ENCODE data around the gene GAS2.

Gene GAS2

DNA sequence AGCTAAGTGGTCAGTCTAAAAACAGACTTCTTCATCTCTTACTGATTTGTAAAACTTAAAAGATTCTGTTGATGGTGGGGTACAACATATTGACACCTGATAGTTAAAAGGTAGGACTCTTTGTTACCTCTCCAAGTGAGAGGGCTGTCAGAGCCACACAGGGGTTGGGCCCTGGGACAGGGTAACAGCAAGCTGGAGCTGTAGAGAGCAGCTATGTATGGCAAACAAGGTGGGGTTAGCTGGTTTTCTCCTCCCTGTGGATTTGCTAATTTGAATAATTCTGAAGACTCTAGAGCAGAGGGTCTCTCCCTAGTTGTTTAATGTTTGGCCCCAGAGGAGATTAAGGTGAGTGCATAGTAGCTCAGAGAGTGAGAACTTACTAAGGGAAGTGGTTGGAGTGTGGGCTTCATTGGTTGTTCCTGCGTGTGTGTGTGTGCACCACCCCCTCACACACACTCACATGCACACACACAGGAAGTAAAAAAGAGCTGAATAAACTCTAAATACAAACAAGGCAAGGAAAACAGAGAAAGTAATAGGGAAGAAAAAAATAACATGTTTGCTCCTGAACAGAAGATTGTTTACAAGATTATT, 9.2 kb upstream of the GAS2 start:
- no peak overlapping the region for H3K4me3 ChIP-seq
- H3K27ac ChIP-seq: no peak overlapping the region
- no peak for TF ChIP-seq CTCF (IDR thresholded peaks at IDR 0.05)
- no peak for DNase-seq (ENCODE audit: low spot score)

- DNase-seq (ENCODE audit: low spot score): no peak
- no peak for TF ChIP-seq CTCF (IDR thresholded peaks at IDR 0.05)
- H3K27ac ChIP-seq: no peak overlapping the region
- no peak overlapping the region for H3K4me3 ChIP-seq
These were observed 6.6 kb upstream of the GAS2 start for GRCh38 chr11:22659783-22660182.

- Histone ChIP-seq H3K27ac (no peak overlapping the region), H3K4me3 (peak overlapping the region; percentile 62)
- TF ChIP-seq CTCF (IDR thresholded peaks at IDR 0.05): no peak
- no peak for DNase-seq (ENCODE audit: low spot score)
These were observed 453 bp downstream of the GAS2 start for GRCh38 chr11:22666688-22667439.

DNA sequence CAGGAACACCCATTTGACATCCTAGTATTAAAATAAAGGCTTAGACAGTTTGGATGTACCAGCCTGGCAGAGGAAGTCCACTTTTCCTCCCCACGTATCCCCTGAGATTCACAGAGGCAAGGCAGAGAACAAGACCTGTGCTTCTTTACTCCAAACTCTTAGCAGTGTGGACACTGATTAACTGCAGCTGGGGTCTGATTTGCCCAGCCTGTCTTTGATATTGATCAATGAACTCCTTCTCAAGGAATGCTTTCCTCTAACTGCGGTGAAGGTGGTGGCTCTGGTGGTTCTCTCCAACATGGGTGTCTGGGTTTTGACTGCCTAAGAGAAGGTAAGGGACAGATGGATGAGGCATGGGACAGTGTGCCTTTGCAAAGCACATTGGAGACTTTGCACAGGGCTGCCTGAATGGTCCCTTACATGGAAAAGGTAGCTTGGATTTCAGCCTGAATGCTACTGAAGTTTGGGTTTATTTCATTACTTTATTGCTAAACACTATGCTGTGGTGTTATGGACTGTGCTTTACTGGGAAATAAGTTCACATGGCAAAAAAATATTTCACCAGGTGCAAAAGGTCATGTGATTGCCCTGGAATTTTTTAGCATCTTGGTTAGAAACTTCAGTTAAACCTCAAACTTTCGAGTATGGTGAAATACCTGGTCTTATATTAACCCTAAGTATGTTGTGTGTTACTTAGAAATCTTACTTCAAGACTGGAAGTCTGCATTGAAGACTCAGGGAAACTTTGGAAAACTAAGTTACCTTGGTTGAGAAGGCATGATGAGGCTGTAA, 1.8 kb downstream of the GAS2 start:
- Histone ChIP-seq H3K4me3 (no peak overlapping the region), H3K27ac (no peak overlapping the region)
- no peak for DNase-seq (ENCODE audit: low spot score)
- no peak for TF ChIP-seq CTCF (IDR thresholded peaks at IDR 0.05)

DNA sequence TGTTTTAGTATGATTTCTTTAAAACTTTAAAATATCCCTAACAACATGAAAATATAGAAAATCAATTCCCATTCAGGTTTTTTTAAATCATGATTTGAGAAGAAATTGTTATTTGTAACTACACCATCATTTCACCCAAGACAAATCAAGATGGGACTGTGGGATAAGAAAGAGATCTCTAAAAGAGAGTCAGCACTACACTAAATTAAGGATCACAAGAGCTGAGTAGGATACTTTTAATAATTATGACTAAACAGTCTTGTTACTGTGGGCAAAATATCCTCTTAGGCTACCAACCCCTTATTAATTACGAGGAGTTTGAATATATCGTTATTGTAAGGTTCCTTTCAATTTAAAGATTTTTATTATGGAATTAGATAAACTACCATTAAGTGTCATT, 3.0 kb downstream of the GAS2 start:
- H3K4me3 ChIP-seq: no peak overlapping the region
- no peak for DNase-seq (ENCODE audit: low spot score)
- TF ChIP-seq CTCF (IDR thresholded peaks at IDR 0.05): no peak
- no peak overlapping the region for H3K27ac ChIP-seq

DNA sequence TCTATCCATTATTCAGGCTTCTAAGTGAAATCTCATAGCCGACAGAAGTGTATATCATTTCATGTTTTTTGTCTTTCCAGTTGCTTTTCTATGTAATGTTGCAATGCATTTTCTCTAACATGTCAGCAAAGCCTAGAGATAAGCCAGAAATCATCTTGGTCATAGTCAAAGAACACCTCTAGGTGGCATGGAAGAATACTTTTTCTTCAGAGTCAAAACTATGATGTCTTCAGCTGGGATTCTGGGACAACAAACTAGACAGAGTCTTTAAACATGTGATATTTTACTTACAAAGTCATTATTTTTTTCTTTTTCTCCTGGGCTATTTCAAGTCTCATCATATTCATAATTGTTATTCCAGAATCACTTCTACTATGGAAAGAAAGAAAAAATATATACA, 4.4 kb downstream of the GAS2 start:
- Histone ChIP-seq H3K4me3 (no peak overlapping the region), H3K27ac (no peak overlapping the region)
- TF ChIP-seq CTCF (IDR thresholded peaks at IDR 0.05): no peak
- DNase-seq (ENCODE audit: low spot score): no peak
